Left cardiac atrium (tissue), 4 donors: ENCODE data around the gene TSPEAR. TPM values are rescaled to one million over a fixed set of nuclear protein-coding genes. Genes with fewer than 3 reads are reported as not detected.
"Not testable (repeated sequence)": the region's sequence is repeated elsewhere in the genome, so short reads cannot be mapped to it uniquely, and the experiment has no call there.

Experiments
- ATAC-seq, 2 donors: fragments of 200-7000 bp; cut with Tn5 transposase; one replicate each; pipeline ENCODE4 v1.9.1; 2020; ENCODE audit warnings: mild to moderate bottlenecking in 2 of 2, moderate library complexity in 2 of 2
- DNase-seq: peaks from one replicate; pipeline ENCODE4 v3.0.0-alpha.2; 2020
- intact Hi-C, 2 donors: fragments of 100-400 bp; cut with DNase I; formaldehyde crosslinking; loops; one replicate each; pipeline versions ENCODE4 v1.14.1 to v1.15.1; 2022 to 2023
- total RNA-seq, 2 donors: library from RNA; stranded (reverse); fragmentation: NEBNext Ultra II Directional; extraction: Animal tissue kit (Norgen Biotek cat#: 25700); gene quantifications; one replicate each; pipeline ENCODE4 v1.2.1, GENCODE V29; 2021
- donor health status: DM: no; HTN: yes; CAD: no.
- donor health status: DM: no; HTN: yes; CAD: no; lungs with severe emphysema.
- donor health status: DM: yes; HTN: yes; CAD: no.
- donor health status: Dilated cardiomyopathy.

Gene TSPEAR
- total RNA-seq, 2 donors from 2014 or later = 0.39 to 1.6 TPM

GRCh38 chr21:44603109-44603875 is 108.1 kb downstream of the TSPEAR start:
- ATAC-seq = no peak
- intact Hi-C loops = no loop called here

GRCh38 chr21:44602463-44602850 is 108.9 kb downstream of the TSPEAR start:
- DNase-seq (no peak), ATAC-seq (no peak)
- intact Hi-C loops = no loop called here

More at GRCh38 chr21:44603109-44603875, 108.1 kb downstream of the TSPEAR start:
- no peak for DNase-seq

- ATAC-seq (no peak), DNase-seq (no peak)
- intact Hi-C loops = no loop called here
Observed at GRCh38 chr21:44601596-44602462, 109.5 kb downstream of the TSPEAR start.

- DNase-seq, ATAC-seq, intact Hi-C loops: not testable (repeated sequence)
Observed at GRCh38 chr21:44601091-44601490, 110.3 kb downstream of the TSPEAR start.

- DNase-seq, intact Hi-C loops, ATAC-seq: not testable (repeated sequence)
Observed at GRCh38 chr21:44600118-44600978, 111.0 kb downstream of the TSPEAR start, which contains the start of gene KRTAP10-7. KRTAP10-7 (plus strand) TSS chr21:44600597; CDS start chr21:44600622, 25 bp downstream.

- ATAC-seq (no peak), DNase-seq (no peak)
- intact Hi-C loops = no loop called here
Observed at GRCh38 chr21:44599264-44600029, 111.9 kb downstream of the TSPEAR start.

- DNase-seq (no peak), ATAC-seq (no peak)
- intact Hi-C loops = no loop called here
Observed at GRCh38 chr21:44598061-44598460, 113.3 kb downstream of the TSPEAR start.

- ATAC-seq (no peak), DNase-seq (no peak)
- intact Hi-C loops = no loop called here
Observed at GRCh38 chr21:44596068-44596725, 115.2 kb downstream of the TSPEAR start.

- DNase-seq = no peak
- no peak for ATAC-seq
- intact Hi-C loops = no loop called here
Observed at GRCh38 chr21:44595524-44595923, 115.8 kb downstream of the TSPEAR start.

- no peak for DNase-seq
- intact Hi-C loops = no loop called here
- ATAC-seq = no peak
Observed at GRCh38 chr21:44594406-44594916, 116.9 kb downstream of the TSPEAR start.

- ATAC-seq (peak; percentile 18 to 45), DNase-seq (no peak)
- intact Hi-C loops = no loop called here
Observed at GRCh38 chr21:44593598-44594405, 117.6 kb downstream of the TSPEAR start.

- intact Hi-C loops = no loop called here
- no peak for ATAC-seq
- no peak for DNase-seq
Observed at GRCh38 chr21:44592446-44593311, 118.7 kb downstream of the TSPEAR start, which contains the start of gene KRTAP10-6. KRTAP10-6 (minus strand) TSS chr21:44592505; CDS start chr21:44592484, 21 bp downstream.

GRCh38 chr21:44591801-44592130 is 119.6 kb downstream of the TSPEAR start:
- DNase-seq, intact Hi-C loops: not testable (repeated sequence)
- peak in 1 of 2 donors; percentile 22 for ATAC-seq

- ATAC-seq, intact Hi-C loops, DNase-seq: not testable (repeated sequence)
Observed at GRCh38 chr21:44590897-44591800, 120.2 kb downstream of the TSPEAR start.

GRCh38 chr21:44590311-44590721 is 121.1 kb downstream of the TSPEAR start:
- intact Hi-C loops = no loop called here
- no peak for DNase-seq
- no peak for ATAC-seq
